SK-N-SH (cell line): ENCODE measurements around the gene GTF2F2. TPM values are rescaled to one million over a fixed set of nuclear protein-coding genes. Genes with fewer than 3 reads are reported as not detected.

ENCODE experiments used
- CTCF ChIA-PET: fragments of 300-600, 350-600 bp; formaldehyde crosslinking; extraction: SDS; loops from one replicate; lab custom pipeline; 2021; lab: Yijun Ruan, JAX
- POLR2A ChIA-PET: fragments of 350-600 bp; sonication (Branson Sonifier 250); formaldehyde crosslinking; extraction: SDS; loops from one replicate; lab custom pipeline; 2020; ENCODE audit warnings: antibody characterized with exemption, inconsistent platforms; lab: Yijun Ruan, JAX
- DNase-seq: peaks from one replicate; pipeline ENCODE4 v3.0.0; 2012
- H2AFZ ChIP-seq: fragments of 200-600 bp; sonication (generic); 2 replicates; pipeline ENCODE4 v1.8.1; 2016; ENCODE audit warnings: antibody characterized with exemption, mild to moderate bottlenecking, low read depth
- H3F3A ChIP-seq: fragments of 200-600 bp; sonication (generic); replicated peaks from 2 replicates; pipeline ENCODE3; 2016; ENCODE audit warnings: antibody characterized with exemption, mild to moderate bottlenecking; ENCODE audit not compliant: insufficient read depth
- H3K27ac ChIP-seq, 2 experiments: fragments of 200-500 bp in 1 of 2; fragments of 200-600 bp in 1 of 2; sonication (Bioruptor generic) in 1 of 2; sonication (generic), shearing (Covaris generic) in 1 of 2; 2 replicates each; pipeline versions ENCODE4 v1.5.1 to v1.6.1; 2014 to 2016; ENCODE audit warnings: low read depth in 2 of 2, inconsistent platforms in 1 of 2, low read length in 1 of 2, mild to moderate bottlenecking in 1 of 2, mixed read lengths in 1 of 2
- H3K27me3 ChIP-seq: fragments of 200-600 bp; sonication (generic), shearing (Covaris generic); 2 replicates; pipeline ENCODE4 v1.6.1; 2016; ENCODE audit warnings: mixed run types; ENCODE audit not compliant: insufficient read depth
- H3K36me3 ChIP-seq, 2 experiments: fragments of 200-500 bp in 1 of 2; fragments of 200-600 bp in 1 of 2; sonication (Bioruptor generic) in 1 of 2; sonication (generic) in 1 of 2; replicated peaks in 1 of 2; 2 replicates each; pipeline versions ENCODE3 to v1.5.1; 2014 to 2016; ENCODE audit warnings: low read length in 1 of 2, mild to moderate bottlenecking in 1 of 2; ENCODE audit not compliant: insufficient read depth in 2 of 2, control insufficient read depth in 1 of 2
- H3K4me1 ChIP-seq, 2 experiments: fragments of 200-500 bp in 1 of 2; fragments of 200-600 bp in 1 of 2; sonication (Bioruptor generic) in 1 of 2; sonication (generic), shearing (Covaris generic) in 1 of 2; 2 replicates each; pipeline versions ENCODE4 v1.5.1 to v1.6.1; 2014 to 2016; ENCODE audit warnings: low read depth in 1 of 2, low read length in 1 of 2, mixed run types in 1 of 2; ENCODE audit not compliant: insufficient read depth in 2 of 2, control insufficient read depth in 1 of 2
- H3K4me2 ChIP-seq: fragments of 200-600 bp; sonication (generic), shearing (Covaris generic); 2 replicates; pipeline ENCODE4 v1.6.1; 2017; ENCODE audit warnings: mixed run types
- H3K4me3 ChIP-seq, 2 experiments: fragments of 200-500 bp in 1 of 2; fragments of 200-600 bp in 1 of 2; sonication (Bioruptor generic) in 1 of 2; sonication (generic), shearing (Covaris generic) in 1 of 2; 2 replicates each; pipeline versions ENCODE4 v1.5.1 to v1.8.1; 2014 to 2016; ENCODE audit warnings: low read depth in 2 of 2, inconsistent platforms in 1 of 2, low read length in 1 of 2, mild to moderate bottlenecking in 1 of 2, mixed read lengths in 1 of 2, moderate library complexity in 1 of 2
- H3K79me2 ChIP-seq: fragments of 200-600 bp; sonication (generic); 2 replicates; pipeline ENCODE4 v1.8.1; 2017; ENCODE audit warnings: mild to moderate bottlenecking; ENCODE audit not compliant: insufficient read depth
- H3K9ac ChIP-seq: fragments of 200-600 bp; sonication (generic); 2 replicates; pipeline ENCODE4 v1.6.1; 2017; ENCODE audit warnings: mixed run types
- H3K9me2 ChIP-seq: fragments of 200-600 bp; sonication (generic); 2 replicates; pipeline ENCODE4 v1.6.1; 2017; ENCODE audit warnings: mixed run types
- H3K9me3 ChIP-seq: fragments of 200-600 bp; sonication (generic); 2 replicates; pipeline ENCODE4 v1.6.1; 2017; ENCODE audit warnings: mixed run types, mild to moderate bottlenecking, moderate library complexity
- H4K20me1 ChIP-seq: fragments of 200-600 bp; sonication (generic); 2 replicates; pipeline ENCODE4 v1.6.1; 2017; ENCODE audit warnings: mild to moderate bottlenecking, mixed run types; ENCODE audit not compliant: insufficient read depth
- CHD2 ChIP-seq: fragments of 150-350 bp; IDR thresholded peaks from 2 replicates; pipeline ENCODE4 v1.6.1; 2018; ENCODE audit warnings: low read length; ENCODE audit not compliant: partially characterized antibody
- EP300 ChIP-seq, 2 experiments: IDR thresholded peaks; 2 replicates each; pipeline versions ENCODE4 v1.4.0 to v1.6.1; 2012; ENCODE audit warnings: borderline replicate concordance in 1 of 2, low read depth in 1 of 2, low read length in 1 of 2
- EZH2phosphoT487 ChIP-seq: fragments of 200-600 bp; sonication (generic); IDR thresholded peaks from 2 replicates; pipeline ENCODE4 v1.6.1; 2017; ENCODE audit warnings: low read depth, mixed run types, mild to moderate bottlenecking, antibody characterized with exemption, moderate library complexity, borderline replicate concordance
- FOSL2 ChIP-seq: IDR thresholded peaks from 2 replicates; pipeline ENCODE4 v1.4.0; 2012; ENCODE audit warnings: low read depth, mild to moderate bottlenecking, moderate library complexity, borderline replicate concordance
- FOXM1 ChIP-seq: IDR thresholded peaks from 2 replicates; pipeline ENCODE4 v1.4.0; 2012; ENCODE audit warnings: low read depth, mild to moderate bottlenecking
- NFIC ChIP-seq: IDR thresholded peaks from 2 replicates; pipeline ENCODE4 v1.4.0; 2012; ENCODE audit warnings: borderline replicate concordance
- NRF1 ChIP-seq: IDR thresholded peaks from 2 replicates; pipeline ENCODE4 v1.6.1; 2012; ENCODE audit warnings: low read depth, mild to moderate bottlenecking, low read length
- POLR2AphosphoS5 ChIP-seq: IDR thresholded peaks from 2 replicates; pipeline ENCODE4 v1.6.1; 2012; ENCODE audit warnings: low read depth, low read length
- RAD21 ChIP-seq: IDR thresholded peaks from 2 replicates; pipeline ENCODE4 v1.6.1; 2012; ENCODE audit warnings: mild to moderate bottlenecking, low read length
- RCOR1 ChIP-seq: fragments of 150-350 bp; IDR thresholded peaks from 2 replicates; pipeline ENCODE4 v1.6.1; 2017; ENCODE audit warnings: antibody characterized with exemption, low read length
- RFX5 ChIP-seq: IDR thresholded peaks from 2 replicates; pipeline ENCODE4 v1.6.1; 2012; ENCODE audit warnings: mild to moderate bottlenecking, improper control_type of control experiment, low read length
- SIN3A ChIP-seq: IDR thresholded peaks from 2 replicates; pipeline ENCODE4 v1.6.1; 2012; ENCODE audit warnings: low read depth, mild to moderate bottlenecking, low read length, moderate library complexity, borderline replicate concordance
- TEAD4 ChIP-seq: IDR thresholded peaks from 2 replicates; pipeline ENCODE4 v1.4.0; 2012; ENCODE audit warnings: mild to moderate bottlenecking, borderline replicate concordance; ENCODE audit not compliant: insufficient read depth
- YY1 ChIP-seq: IDR thresholded peaks from 2 replicates; pipeline ENCODE4 v1.4.0; 2012; ENCODE audit warnings: low read depth, mild to moderate bottlenecking
- WGBS: methylation state at CpG from one replicate; pipeline ENCODE4 v1.1.6; 2017; ENCODE audit warnings: low lambda C conversion rate; 5-methylcytosine and 5-hydroxymethylcytosine counted together
- polyA plus RNA-seq, 3 experiments: library from polyadenylated mRNA; depleted of rRNA; stranded (reverse); fragments of >200 nt; gene quantifications; 2 replicates each; pipeline ENCODE4 v1.2.3, GENCODE V29; 2012
- TF ChIP-seq, protein P1 (sequence below): fragments of 150-350 bp; IDR thresholded peaks from 2 replicates; pipeline ENCODE4 v1.6.1; 2016; ENCODE audit warnings: mild to moderate bottlenecking, low read depth, low read length
- TF ChIP-seq, protein P2 (sequence below): IDR thresholded peaks from 2 replicates; pipeline ENCODE4 v1.4.0; 2012; ENCODE audit warnings: low read depth, borderline replicate concordance
- TF ChIP-seq, protein P3 (sequence below): IDR thresholded peaks from 2 replicates; pipeline ENCODE4 v1.4.0; 2012; ENCODE audit warnings: low read depth
- TF ChIP-seq, protein P4 (sequence below): IDR thresholded peaks from 2 replicates; pipeline ENCODE4 v1.6.1; 2012; ENCODE audit warnings: mild to moderate bottlenecking, low read depth, low read length, moderate library complexity
- TF ChIP-seq, protein P5 (sequence below): fragments of 150-350 bp; IDR thresholded peaks from 2 replicates; pipeline ENCODE4 v1.6.1; 2017; ENCODE audit warnings: antibody characterized with exemption, low read length, low read depth, borderline replicate concordance

Gene GTF2F2
- polyA plus RNA-seq, 1 of the 3 experiments (the other 2 are of a cell fraction) = 24.2 TPM

DNA sequence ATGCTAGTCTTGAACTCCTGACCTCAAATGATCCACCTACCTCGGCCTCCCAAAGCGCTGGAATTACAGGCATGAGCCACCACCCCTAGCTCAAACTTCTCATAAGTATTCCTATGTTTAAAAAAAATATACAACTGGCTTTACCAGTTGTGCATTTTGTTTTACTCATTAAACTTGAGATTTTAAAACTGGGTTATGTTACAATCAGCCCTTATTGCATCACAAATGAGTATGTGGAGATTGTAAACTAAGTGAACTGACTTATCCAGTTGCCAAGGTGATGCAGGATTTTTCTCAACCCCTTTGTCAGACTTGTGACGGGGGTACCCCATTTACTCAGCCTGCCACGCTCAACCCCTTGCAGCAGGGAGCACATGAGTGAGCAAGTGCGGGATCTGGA is 14.4 kb upstream of the GTF2F2 start:
- DNase-seq = no peak
- Histone ChIP-seq H3K9me3 (no peaks in the 10 kb centered on the region), H3F3A (no peaks in the 10 kb centered on the region), H2AFZ (no peak overlapping the region), H3K79me2 (no peaks in the 10 kb centered on the region), H3K4me3 (no peak overlapping the region), H3K27ac (no peak overlapping the region), H4K20me1 (no peaks in the 10 kb centered on the region), H3K4me2 (no peak overlapping the region), H3K27me3 (no peaks in the 10 kb centered on the region), H3K36me3 (no peaks in the 10 kb centered on the region), H3K9me2 (no peaks in the 10 kb centered on the region), H3K4me1 (peaks cover 2 to 3% of the 10 kb centered on the region in 2 experiments; a peak in 2 of 4 replicates), H3K9ac (no peak overlapping the region)
- ChIA-PET CTCF (interaction anchor here (0.6 kb wide), 1 partner anchor 1609 kb away, joined by 4 read pairs; no protein-coding TSS in a partner anchor), POLR2A (no interaction called here)
- TF ChIP-seq RFX5 = no peak
- TF ChIP-seq CHD2 = no peak
- no peak for TF ChIP-seq FOSL2
- TF ChIP-seq EP300 (IDR thresholded peaks at IDR 0.05; ENCODE audit: borderline replicate concordance in 1 of 2, low read depth in 1 of 2, low read length in 1 of 2) = no peak
- TF ChIP-seq NRF1 = no peak
- TF ChIP-seq, protein P1, sequence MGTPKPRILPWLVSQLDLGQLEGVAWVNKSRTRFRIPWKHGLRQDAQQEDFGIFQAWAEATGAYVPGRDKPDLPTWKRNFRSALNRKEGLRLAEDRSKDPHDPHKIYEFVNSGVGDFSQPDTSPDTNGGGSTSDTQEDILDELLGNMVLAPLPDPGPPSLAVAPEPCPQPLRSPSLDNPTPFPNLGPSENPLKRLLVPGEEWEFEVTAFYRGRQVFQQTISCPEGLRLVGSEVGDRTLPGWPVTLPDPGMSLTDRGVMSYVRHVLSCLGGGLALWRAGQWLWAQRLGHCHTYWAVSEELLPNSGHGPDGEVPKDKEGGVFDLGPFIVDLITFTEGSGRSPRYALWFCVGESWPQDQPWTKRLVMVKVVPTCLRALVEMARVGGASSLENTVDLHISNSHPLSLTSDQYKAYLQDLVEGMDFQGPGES = no peak
- WGBS = 91% methylated on average over 4 of the region's 5 CpGs

DNA sequence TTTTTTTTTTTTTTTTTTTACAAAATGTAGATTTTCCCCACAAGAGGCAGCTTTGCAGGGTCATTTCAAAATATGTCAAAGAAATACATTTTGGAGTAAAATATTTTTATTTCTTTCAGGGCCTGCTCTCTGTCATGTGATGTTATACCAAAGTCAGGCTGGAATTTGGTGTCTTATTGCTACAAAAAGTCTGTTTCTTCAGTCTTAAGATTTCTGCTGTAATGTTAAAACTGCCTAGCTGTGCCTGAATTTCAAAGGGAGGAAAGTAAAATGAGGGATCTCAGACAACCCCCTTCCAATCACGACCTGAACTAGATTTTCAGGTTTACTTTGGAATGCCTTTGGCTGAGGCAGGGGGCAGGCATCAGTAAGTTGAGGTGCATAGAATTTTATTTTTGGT is 12.8 kb upstream of the GTF2F2 start:
- no peaks in the 10 kb centered on the region for H3K27me3 ChIP-seq
- no peak overlapping the region for H3K4me3 ChIP-seq
- H3K9me2 ChIP-seq = no peaks in the 10 kb centered on the region
- 27% methylated on average over 1 of the region's 1 CpG for WGBS
- no peaks in the 10 kb centered on the region for H3K9me3 ChIP-seq
- H3K4me1 ChIP-seq = no peaks in the 10 kb centered on the region
- H3K27ac ChIP-seq = no peak overlapping the region
- no peak for DNase-seq
- no peaks in the 10 kb centered on the region for H3K79me2 ChIP-seq
- CTCF ChIA-PET = no interaction called here
- H4K20me1 ChIP-seq = no peaks in the 10 kb centered on the region
- H2AFZ ChIP-seq = no peak overlapping the region
- H3K4me2 ChIP-seq = no peak overlapping the region
- H3K36me3 ChIP-seq = no peaks in the 10 kb centered on the region
- no peak for TF ChIP-seq SIN3A
- TF ChIP-seq YY1 = no peak
- TF ChIP-seq FOXM1 = no peak
- no peak for TF ChIP-seq EP300 (IDR thresholded peaks at IDR 0.05; ENCODE audit: borderline replicate concordance in 1 of 2, low read depth in 1 of 2, low read length in 1 of 2)
- TF ChIP-seq RFX5 = no peak
- no peak for TF ChIP-seq POLR2AphosphoS5
- TF ChIP-seq, protein P2, sequence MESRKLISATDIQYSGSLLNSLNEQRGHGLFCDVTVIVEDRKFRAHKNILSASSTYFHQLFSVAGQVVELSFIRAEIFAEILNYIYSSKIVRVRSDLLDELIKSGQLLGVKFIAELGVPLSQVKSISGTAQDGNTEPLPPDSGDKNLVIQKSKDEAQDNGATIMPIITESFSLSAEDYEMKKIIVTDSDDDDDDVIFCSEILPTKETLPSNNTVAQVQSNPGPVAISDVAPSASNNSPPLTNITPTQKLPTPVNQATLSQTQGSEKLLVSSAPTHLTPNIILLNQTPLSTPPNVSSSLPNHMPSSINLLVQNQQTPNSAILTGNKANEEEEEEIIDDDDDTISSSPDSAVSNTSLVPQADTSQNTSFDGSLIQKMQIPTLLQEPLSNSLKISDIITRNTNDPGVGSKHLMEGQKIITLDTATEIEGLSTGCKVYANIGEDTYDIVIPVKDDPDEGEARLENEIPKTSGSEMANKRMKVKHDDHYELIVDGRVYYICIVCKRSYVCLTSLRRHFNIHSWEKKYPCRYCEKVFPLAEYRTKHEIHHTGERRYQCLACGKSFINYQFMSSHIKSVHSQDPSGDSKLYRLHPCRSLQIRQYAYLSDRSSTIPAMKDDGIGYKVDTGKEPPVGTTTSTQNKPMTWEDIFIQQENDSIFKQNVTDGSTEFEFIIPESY = no peak
- TF ChIP-seq, protein P3, sequence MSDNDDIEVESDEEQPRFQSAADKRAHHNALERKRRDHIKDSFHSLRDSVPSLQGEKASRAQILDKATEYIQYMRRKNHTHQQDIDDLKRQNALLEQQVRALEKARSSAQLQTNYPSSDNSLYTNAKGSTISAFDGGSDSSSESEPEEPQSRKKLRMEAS = no peak
- TF ChIP-seq, protein P4, sequence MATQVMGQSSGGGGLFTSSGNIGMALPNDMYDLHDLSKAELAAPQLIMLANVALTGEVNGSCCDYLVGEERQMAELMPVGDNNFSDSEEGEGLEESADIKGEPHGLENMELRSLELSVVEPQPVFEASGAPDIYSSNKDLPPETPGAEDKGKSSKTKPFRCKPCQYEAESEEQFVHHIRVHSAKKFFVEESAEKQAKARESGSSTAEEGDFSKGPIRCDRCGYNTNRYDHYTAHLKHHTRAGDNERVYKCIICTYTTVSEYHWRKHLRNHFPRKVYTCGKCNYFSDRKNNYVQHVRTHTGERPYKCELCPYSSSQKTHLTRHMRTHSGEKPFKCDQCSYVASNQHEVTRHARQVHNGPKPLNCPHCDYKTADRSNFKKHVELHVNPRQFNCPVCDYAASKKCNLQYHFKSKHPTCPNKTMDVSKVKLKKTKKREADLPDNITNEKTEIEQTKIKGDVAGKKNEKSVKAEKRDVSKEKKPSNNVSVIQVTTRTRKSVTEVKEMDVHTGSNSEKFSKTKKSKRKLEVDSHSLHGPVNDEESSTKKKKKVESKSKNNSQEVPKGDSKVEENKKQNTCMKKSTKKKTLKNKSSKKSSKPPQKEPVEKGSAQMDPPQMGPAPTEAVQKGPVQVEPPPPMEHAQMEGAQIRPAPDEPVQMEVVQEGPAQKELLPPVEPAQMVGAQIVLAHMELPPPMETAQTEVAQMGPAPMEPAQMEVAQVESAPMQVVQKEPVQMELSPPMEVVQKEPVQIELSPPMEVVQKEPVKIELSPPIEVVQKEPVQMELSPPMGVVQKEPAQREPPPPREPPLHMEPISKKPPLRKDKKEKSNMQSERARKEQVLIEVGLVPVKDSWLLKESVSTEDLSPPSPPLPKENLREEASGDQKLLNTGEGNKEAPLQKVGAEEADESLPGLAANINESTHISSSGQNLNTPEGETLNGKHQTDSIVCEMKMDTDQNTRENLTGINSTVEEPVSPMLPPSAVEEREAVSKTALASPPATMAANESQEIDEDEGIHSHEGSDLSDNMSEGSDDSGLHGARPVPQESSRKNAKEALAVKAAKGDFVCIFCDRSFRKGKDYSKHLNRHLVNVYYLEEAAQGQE = no peak
- TF ChIP-seq RCOR1 = no peak
- TF ChIP-seq EZH2phosphoT487 = no peak
- no peak for TF ChIP-seq NRF1
- TF ChIP-seq, protein P5, sequence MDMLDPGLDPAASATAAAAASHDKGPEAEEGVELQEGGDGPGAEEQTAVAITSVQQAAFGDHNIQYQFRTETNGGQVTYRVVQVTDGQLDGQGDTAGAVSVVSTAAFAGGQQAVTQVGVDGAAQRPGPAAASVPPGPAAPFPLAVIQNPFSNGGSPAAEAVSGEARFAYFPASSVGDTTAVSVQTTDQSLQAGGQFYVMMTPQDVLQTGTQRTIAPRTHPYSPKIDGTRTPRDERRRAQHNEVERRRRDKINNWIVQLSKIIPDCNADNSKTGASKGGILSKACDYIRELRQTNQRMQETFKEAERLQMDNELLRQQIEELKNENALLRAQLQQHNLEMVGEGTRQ = no peak
- TF ChIP-seq TEAD4 = no peak
- TF ChIP-seq RAD21 = no peak
- TF ChIP-seq NFIC = no peak
- TF ChIP-seq, all 33 proteins: peak for 0
- POLR2A ChIA-PET = no interaction called here
- Histone ChIP-seq H3F3A (no peaks in the 10 kb centered on the region), H3K9ac (no peak overlapping the region)
